HG02938 (cell line): Measurements from ENCODE around the gene PVR.
"Not testable (repeated sequence)": the region's sequence is repeated elsewhere in the genome, so short reads cannot be mapped to it uniquely, and the experiment has no call there.

Source experiments
- ATAC-seq: cut with Tn5 transposase; IDR thresholded peaks from one replicate; pipeline ENCODE4 v1.9.1; 2021; ENCODE audit warnings: mild to moderate bottlenecking, moderate library complexity; ENCODE audit not compliant: unreplicated experiment

The PVR gene, protein sequence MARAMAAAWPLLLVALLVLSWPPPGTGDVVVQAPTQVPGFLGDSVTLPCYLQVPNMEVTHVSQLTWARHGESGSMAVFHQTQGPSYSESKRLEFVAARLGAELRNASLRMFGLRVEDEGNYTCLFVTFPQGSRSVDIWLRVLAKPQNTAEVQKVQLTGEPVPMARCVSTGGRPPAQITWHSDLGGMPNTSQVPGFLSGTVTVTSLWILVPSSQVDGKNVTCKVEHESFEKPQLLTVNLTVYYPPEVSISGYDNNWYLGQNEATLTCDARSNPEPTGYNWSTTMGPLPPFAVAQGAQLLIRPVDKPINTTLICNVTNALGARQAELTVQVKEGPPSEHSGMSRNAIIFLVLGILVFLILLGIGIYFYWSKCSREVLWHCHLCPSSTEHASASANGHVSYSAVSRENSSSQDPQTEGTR

DNA sequence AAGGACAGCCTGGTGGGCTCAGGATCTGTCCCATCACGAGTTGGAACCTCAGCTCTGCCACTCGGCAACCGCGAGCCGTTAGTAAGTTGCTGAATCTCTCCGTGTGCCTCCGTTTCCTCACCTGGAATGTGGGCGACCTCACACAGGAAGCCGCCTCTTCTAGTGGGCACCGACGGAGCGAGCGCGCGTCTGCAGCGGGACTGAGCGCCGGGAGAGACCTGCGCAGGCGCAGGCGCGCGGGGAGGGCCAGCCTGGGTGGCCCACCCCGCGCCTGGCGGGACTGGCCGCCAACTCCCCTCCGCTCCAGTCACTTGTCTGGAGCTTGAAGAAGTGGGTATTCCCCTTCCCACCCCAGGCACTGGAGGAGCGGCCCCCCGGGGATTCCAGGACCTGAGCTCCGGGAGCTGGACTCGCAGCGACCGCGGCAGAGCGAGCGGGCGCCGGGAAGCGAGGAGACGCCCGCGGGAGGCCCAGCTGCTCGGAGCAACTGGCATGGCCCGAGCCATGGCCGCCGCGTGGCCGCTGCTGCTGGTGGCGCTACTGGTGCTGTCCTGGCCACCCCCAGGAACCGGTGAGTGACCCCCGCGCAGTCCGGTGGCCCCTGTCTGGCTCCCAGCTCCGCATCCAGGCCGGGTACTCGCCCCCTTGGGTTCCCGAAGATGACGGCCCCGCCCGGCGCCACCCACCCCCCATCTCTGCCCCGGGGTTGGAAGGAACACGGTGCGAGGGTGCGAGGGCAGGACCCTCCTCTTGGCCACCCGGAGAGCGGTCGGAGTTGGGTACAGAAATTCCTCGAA, at the start of gene PVR:
Gene PVR (plus strand): TSS at position 306 of the 797 bp plus-strand sequence. CDS start 187 bp downstream, at position 493.
- no peak for ATAC-seq

DNA sequence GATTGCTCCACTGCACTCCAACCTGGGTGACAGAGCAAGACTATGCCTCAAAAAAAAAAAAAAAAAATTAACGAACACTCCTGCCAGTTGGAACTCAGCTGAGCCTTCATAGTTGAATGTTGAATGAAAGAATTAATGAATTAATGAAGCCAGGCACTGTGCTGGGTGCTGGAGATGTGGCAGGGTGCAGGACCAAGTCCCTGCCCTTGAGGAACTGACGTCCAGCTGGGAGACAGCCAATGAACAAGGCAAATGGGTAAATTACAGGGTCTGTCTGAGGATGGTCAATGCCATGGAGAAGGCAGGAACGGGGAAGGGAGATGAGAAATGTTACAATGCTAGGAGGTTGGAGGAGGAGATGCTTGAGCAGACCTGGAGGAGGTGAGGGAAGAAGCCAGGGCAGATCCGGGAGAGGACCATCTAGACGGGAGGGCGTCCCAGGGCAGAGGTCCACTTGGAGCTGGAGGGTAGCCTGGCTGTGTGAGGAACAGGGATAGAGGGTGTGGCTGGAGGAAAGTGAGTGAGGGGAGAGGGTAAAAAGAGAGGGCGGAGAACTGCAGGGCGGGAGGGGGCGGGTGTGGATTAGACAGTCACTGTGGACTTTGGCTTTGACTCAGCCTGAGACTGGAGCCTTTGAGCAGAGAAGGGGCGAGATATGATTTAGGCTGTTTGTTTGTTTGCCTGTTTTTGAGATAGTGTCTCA, 47.1 kb upstream of the PVR start:
- no peak for ATAC-seq

DNA sequence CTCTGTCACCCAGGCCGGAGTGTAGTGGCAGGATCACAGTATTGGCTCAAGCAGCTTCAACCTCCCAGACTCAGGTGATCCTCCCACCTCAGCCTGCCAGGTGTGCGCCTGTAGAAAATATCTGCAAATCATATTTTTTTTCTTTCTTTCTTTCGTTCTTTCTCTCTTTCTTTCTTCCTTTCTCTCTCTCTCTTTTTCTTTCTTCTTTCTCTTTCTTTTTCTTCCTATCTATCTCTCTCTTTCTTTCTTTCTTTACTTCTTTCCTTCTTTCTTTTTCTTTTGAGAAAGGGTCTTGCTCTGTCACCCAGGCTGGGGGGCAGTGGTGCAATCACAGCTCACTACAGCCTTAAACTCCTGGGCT, 46.6 kb upstream of the PVR start:
- ATAC-seq = no peak

DNA sequence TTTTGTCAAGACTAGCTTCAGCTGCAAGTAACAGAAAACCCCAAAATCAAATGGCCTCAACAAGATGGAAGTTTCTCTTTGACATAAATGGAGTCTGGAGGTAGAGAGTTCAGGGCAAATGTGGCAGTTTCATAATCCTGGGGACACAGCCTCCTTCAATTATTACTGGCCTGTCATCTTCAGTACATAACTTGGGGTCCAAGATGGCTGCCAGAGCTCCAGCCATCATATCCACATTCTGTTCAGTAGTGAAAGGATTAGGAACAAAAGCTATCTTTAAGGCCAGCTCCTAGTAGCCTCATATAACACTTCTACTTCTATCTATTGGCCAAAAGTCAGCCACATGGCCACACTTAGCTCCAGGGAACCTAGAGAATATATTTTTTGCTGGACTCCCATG, 45.4 kb upstream of the PVR start:
- ATAC-seq = no peak

DNA sequence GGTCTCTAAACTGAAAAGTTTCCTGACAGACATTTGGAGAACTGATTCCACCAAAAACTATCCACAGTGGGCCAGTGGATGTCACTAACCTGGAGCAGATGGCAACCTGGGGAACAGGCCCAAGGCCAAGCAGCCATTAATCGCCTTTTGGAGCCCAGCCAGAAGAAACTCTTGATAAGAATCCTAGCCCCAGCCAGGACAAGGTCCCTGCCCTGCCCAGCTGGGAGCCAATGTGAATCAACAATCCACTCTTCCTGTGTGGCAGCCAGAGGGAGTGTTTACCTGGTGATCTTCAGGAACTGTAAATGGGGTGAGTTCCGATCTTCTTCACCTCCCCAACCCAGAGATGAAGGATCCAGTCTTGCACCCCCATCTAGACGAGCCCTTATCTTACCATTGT, 44.8 kb upstream of the PVR start:
- no peak for ATAC-seq

DNA sequence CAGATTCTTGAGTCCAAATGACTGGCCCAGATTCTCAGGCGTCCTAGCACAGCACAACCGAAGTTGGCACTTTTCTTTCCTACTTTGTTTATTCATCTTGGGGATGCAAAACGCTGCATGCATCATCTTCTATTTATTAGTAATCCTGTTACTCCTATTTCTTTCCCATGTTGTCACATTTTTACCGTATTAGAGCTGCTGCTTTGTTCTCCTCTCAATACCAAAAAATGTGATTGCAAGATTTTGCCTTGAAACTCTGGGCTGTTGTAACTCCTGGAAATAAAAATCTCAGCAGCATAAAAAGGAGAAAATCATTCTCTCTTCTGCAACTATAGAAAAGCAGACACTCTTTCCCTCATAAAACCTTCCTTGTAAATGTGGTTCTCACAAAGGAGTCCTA, 43.2 kb upstream of the PVR start:
- ATAC-seq = no peak

DNA sequence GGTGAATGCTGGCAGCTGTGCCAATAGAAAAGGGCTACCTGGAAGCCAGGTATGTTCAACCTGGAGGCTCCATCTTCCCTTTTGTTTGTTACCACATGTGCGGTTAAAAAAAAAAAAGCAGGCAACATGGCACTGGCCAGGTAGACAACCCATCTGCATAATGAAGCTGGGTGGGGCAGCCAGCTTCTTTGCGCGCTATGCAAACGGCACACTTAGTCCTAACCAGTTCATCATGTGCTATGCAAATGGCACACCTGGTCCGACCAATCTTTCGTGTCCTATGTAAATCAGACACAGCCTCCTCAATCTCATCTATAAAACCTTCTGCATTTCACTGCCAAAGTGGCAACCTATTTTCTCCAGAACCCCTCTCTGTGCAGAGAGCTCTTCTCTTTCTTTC, 41.6 kb upstream of the PVR start:
- no peak for ATAC-seq

DNA sequence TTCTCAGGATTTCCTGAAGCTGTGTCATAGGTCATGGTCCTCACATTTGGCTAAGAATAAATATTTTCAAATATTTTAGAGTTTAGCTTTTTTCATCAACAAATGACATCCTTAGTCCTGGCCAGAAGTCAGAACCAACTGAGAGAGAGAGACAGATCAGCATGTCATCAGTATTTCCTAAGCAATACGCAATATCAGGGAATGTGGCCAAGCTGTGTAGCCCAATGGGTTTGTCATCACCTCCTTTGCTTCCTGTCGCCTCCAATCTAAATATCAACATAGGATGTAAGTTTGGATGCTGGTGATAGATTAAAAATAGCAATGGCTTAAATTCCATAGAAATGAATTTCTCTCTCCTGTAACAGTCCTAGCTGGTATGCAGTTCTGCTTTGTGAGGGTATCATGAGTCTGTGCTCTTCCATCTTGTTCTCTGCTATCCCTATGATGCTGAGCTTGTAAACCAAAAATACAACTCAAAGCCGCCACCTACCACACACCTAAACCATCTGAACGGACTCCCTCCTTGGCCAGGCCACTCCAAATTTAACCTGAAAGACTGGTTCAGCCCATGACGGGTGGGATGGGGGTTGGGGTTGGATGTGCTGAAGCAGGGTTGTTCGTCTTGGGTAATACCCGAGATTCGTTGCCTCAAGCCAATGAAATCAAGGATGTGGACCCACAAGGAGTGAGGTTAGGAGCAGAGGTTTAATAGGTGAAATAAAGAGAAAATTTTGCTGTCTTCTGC, 40.3 kb upstream of the PVR start:
- ATAC-seq = no peak

DNA sequence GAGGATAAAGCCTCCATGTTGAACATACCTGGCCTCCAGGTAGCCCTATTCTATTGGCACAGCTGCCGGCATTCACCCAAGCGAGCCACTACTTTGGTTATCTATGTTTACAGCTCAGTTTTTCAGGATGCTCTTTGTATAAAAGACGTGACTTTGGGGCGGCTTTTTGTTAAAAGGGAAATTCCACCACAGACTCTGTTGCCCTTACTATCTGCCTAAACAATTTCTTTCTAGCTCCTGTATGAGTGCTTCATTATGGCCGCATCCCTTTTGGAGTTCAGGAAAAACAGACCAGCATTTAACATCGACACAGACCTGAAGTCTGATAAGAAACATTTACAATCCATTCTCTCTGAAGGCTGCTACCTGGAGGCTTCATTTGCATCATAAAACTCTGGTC, 39.5 kb upstream of the PVR start:
- ATAC-seq = no peak

DNA sequence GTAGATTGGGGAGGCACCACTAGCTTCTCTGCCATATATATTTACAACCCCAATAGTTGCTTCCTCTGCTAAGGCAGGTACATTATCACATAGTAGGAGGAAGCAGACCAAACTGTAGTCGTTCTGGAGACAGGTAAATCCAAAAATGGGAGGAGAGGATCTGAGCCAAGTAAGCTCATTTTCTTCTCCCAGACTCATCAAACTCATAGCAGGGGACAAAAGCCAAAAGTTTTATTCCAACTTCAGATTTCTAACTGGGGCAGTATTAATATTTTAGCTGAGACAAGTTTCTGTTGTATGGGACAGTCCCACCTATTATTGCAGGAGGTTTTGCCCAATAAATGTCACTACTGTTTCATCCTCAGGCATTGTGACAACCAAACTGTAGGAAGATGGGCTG, 38.2 kb upstream of the PVR start:
- no peak for ATAC-seq

DNA sequence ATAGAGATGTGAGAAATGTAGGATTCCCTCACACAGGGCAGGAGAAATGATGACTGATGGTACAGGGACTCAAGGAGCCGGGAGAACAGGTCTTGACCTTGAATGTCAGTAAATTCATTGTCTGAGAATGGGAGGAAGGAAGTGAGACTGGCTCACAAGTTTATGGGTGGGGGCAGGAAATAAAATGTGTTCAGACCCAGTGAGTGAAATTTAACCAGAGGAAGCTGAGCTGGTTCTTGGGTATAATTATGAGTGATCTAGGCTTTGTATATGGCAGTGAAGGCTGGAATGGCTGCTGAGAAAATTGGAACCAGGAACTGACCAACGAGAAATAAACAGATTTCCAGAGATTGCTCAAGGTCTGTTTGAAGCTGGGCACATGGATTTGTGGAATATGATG, 36.7 kb upstream of the PVR start:
- no peak for ATAC-seq

DNA sequence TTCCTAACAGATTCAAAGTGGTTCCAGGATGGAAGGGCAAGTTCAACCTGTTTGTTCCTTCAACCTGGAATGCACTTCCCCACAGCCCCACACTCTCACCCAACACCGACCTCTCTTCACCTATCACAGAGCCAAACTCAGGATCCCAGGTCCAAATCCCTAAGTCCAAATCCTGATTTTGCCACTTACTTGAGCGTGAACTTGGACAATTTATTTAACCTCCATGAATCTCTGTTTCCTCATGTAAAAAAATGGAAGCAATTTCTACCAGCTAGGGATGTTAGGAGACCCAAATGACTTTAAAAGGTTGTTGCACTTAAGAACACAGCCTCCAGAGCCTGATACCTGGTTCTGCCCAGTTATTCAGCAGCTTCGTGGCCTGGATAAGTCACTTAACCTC, 35.8 kb upstream of the PVR start:
- ATAC-seq = no peak

DNA sequence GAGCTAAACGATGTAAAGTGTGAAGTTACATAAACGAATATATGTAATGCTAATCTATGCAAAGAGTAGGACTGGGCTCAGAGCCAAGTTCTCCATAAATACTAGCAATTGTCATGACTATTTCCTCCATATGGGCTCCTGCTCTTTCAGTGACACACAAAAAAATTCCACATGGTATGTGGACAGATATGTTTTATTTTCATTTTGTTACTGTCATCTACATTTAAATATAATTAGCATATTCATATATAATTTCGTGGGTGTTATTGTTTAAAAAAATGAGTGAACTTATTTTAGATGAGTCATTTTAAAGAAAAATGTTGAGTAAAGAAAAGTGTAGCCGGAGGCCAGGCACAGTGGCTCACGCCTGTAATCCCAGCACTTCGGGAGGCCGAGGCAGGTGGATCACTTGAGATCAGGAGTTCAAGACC, 35.3 kb upstream of the PVR start:
- ATAC-seq = no peak

DNA sequence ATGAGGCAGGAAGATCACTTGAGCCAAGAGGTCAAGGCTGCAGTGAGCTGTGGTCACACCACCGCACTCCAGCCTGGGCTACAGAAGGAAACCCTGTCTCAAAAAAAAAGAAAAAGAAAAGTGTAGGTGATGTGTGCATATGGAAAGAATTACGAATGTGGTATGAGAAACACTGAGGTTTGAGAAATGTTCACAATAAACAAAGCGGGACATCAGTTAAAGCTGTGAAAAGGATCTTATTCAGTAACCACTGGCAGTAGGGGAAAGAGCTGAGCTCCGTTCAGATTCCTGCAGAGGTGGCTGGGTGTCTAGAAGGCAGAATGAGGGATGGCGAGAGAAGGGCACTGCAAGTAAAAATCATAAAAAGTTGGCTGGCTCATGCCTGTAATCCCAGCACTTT, 34.5 kb upstream of the PVR start:
- no peak for ATAC-seq

DNA sequence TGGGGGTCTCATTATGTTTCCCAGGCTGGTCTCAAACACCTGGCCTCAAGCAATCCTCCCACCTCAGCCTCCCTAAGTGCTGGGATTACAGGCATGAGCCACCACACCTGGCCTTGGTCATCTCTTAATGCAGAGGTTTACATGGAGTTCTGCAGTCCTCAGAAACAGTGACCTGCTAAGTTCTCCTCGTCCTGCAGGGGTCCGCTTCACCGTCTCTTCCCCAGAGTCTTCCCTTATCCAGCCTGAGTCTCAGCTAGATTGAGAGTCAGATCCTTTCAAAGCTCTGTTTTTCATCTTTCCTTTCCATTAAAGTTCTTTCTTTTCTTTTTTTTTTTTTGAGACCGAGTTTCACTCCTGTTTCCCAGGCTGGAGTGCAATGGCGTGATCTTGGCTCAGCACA, 33.2 kb upstream of the PVR start:
- not testable (repeated sequence) for ATAC-seq

DNA sequence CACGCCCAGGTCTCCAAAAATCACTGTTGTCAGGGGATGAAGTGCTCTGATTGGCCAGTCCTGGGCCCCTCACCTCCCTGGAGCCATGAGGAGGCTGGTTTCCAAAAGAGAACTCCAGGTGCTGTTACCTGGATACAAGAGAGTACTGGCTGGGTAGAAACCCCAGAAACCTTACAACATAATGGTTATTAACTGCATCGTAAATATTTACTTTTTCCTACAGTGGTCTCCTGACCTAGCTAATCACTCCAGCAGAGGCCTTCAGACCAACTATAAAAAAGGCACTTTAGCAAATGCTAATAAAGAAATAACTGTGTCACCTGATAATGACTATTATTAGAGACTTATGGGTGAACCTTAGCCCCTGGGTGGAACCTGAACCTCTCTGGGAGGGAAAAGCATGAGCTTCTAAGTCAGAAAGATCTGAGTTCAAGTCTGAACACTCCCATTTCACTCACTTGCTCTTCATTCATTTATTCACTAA, 31.9 kb upstream of the PVR start:
- ATAC-seq = no peak

DNA sequence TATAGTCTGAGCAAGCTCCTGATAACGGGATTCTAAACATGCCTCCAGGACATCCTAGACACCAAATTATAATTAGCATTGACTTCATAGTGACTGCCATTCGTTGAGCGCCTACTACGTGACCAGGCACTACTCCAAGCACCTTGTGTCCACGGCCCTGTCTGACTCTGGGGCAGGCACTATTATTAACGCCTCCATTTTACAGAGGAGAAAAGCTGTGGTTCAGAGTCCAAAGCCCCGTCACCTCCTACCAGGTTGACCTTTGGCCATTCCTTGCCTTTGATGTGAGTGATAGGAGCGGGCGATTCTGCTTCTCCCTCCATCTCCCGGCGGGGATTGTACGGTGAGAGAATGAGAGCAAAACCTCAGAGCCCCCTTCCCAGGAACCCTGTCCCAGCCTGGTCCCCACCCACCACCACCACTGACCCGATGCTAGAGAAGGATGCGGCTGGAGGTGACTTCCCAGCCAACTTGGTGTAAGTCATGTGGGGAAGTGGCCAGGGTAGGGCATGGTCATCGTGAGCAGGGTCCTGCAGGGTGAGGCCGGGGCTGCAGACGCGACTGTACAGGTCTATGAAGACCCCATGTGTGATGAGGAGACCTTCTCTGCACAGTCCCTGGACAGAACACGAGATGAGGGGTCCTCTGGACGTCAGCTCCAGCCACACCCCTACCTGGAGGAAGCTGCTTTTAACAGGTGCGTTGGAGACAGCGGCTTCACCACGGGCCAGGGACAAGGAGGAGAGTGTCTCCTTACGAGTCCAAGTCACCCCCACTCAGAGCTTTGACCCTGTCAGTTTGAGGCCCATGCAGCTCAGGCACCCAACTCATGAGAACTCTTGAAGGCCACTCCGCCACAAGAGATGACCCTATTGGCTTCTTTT, 30.2 kb upstream of the PVR start, which contains the start of gene IGSF23:
Gene IGSF23 (plus strand): TSS at position 269 of the 884 bp plus-strand sequence. CDS start 83 bp downstream, at position 352.
- ATAC-seq = no peak

DNA sequence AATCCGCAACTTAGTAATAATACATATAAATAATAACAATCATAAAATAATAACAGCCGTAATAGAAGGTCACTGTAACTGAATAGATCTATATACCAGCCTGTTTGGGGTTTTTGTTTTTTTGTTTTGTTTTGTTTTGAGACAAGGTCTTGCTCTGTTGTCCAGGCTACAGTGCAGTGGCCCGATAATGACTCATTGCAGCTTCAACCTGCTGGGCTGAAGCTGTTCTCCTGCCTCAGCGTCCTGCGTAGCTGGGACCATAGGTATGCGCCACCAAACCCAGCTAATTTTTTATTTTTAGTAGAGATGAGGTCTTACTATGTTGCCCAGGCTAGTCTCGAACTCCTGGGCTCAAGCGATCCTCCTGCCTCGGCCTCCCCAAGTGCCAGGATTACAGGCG, 29.4 kb upstream of the PVR start:
- no peak for ATAC-seq

DNA sequence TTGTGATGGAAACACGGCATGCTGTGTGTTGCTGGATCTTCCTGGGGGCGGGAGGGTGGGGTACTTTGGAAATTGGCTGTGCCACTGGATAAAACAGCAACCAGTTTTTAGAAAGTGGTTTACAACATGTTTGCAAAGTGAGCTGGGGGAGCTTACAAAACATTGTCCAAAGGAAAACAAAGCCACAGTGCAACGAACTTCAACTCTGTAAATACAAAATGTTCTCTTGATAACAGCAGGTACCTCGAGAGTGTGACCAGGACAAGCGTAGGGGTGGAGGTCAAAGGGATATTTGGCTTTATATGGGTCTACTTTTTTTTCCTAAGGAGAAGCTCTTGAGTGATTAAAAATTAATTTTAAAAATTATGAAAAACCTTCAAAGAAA, 27.9 kb upstream of the PVR start:
- no peak for ATAC-seq
